H1 (cell line): ENCODE results near the gene CHST4. TPM values are rescaled to one million over a fixed set of nuclear protein-coding genes. Genes with fewer than 3 reads are reported as not detected.

ENCODE experiments used
- CTCF ChIA-PET: fragments of 300-600 bp; sonication (Branson Sonifier 250); formaldehyde crosslinking; loops from one replicate; lab custom pipeline; 2021; ENCODE audit not compliant: partially characterized antibody; lab: Charles Lee
- POLR2A ChIA-PET: fragments of 300-600 bp; sonication (Branson Sonifier 250); formaldehyde crosslinking; loops from one replicate; lab custom pipeline; 2021; ENCODE audit warnings: inconsistent platforms; ENCODE audit not compliant: partially characterized antibody; lab: Charles Lee
- DNase-seq, 2 experiments: peaks; one replicate each; pipeline versions ENCODE4 v3.0.0 to v3.0.0-alpha.2; 2010 to 2022; ENCODE audit warnings: low spot score in 2 of 2, low read depth in 1 of 2, mixed read lengths in 1 of 2
- FAIRE-seq: peaks from 2 replicates; lab custom pipeline; 2011; peaks lifted over from hg19 to GRCh38; lab: Jason Lieb, UNC
- H2AFZ ChIP-seq: 2 replicates; pipeline ENCODE4 v1.8.1; 2012; ENCODE audit warnings: low read length, inconsistent platforms
- H2AK5ac ChIP-seq: 2 replicates; pipeline ENCODE4 v1.6.1; 2013; ENCODE audit warnings: low read depth, low read length
- H2BK120ac ChIP-seq: replicated peaks from 2 replicates; pipeline ENCODE3; 2013; ENCODE audit warnings: low read depth, low read length, inconsistent platforms
- H2BK12ac ChIP-seq: 2 replicates; pipeline ENCODE4 v1.6.1; 2013; ENCODE audit warnings: low read depth, low read length
- H2BK15ac ChIP-seq: 2 replicates; pipeline ENCODE4 v1.6.1; 2013; ENCODE audit warnings: low read length
- H2BK20ac ChIP-seq: 2 replicates; pipeline ENCODE4 v1.6.1; 2013; ENCODE audit warnings: low read length
- H2BK5ac ChIP-seq: 2 replicates; pipeline ENCODE4 v1.6.1; 2013; ENCODE audit warnings: low read depth, low read length
- H3K14ac ChIP-seq: 2 replicates; pipeline ENCODE4 v1.6.1; 2013; ENCODE audit warnings: inconsistent platforms; ENCODE audit not compliant: insufficient read length
- H3K18ac ChIP-seq: 2 replicates; pipeline ENCODE4 v1.6.1; 2013; ENCODE audit warnings: low read length; ENCODE audit errors: extremely low read depth
- H3K23ac ChIP-seq: 2 replicates; pipeline ENCODE4 v1.6.1; 2013; ENCODE audit warnings: inconsistent platforms; ENCODE audit not compliant: insufficient read length
- H3K23me2 ChIP-seq: 2 replicates; pipeline ENCODE4 v1.6.1; 2013; ENCODE audit warnings: low read depth, low read length
- H3K27ac ChIP-seq: 2 replicates; pipeline ENCODE4 v1.6.1; 2011; ENCODE audit warnings: low read depth, low read length, inconsistent platforms
- H3K27me3 ChIP-seq, 4 experiments: replicated peaks in 1 of 4; 1 replicate in 1 of 4; 2 replicates in 3 of 4; pipeline versions ENCODE4 v1.6.1 to v1.8.1; 2011 to 2013; ENCODE audit warnings: low read length in 3 of 4, mild to moderate bottlenecking in 3 of 4, inconsistent platforms in 2 of 4, mixed read lengths in 2 of 4, moderate library complexity in 1 of 4; ENCODE audit not compliant: control insufficient read depth in 3 of 4, insufficient read depth in 3 of 4; ENCODE audit errors: extremely low read depth in 1 of 4
- H3K36me3 ChIP-seq, 4 experiments: 2 replicates each; pipeline versions ENCODE4 v1.6.1 to v1.8.1; 2011 to 2013; ENCODE audit warnings: mild to moderate bottlenecking in 4 of 4, low read length in 3 of 4, moderate library complexity in 2 of 4, control low read depth in 1 of 4, inconsistent platforms in 1 of 4; ENCODE audit not compliant: insufficient read depth in 4 of 4, control insufficient read depth in 2 of 4
- H3K4ac ChIP-seq: replicated peaks from 2 replicates; pipeline ENCODE3; 2013; ENCODE audit warnings: low read length, low read depth, mixed read lengths, inconsistent platforms; ENCODE audit not compliant: insufficient read length
- H3K4me1 ChIP-seq, 4 experiments: replicated peaks in 1 of 4; 1 replicate in 1 of 4; 2 replicates in 3 of 4; pipeline versions ENCODE4 v1.6.1 to v1.8.1; 2011 to 2013; ENCODE audit warnings: low read length in 3 of 4, inconsistent platforms in 2 of 4, mixed read lengths in 1 of 4; ENCODE audit not compliant: insufficient read depth in 4 of 4, control insufficient read depth in 3 of 4
- H3K4me2 ChIP-seq, 2 experiments: 2 replicates each; pipeline versions ENCODE4 v1.6.1 to v1.8.1; 2011 to 2013; ENCODE audit warnings: low read depth in 2 of 2, low read length in 2 of 2, control low read depth in 1 of 2, inconsistent platforms in 1 of 2, mild to moderate bottlenecking in 1 of 2; ENCODE audit not compliant: insufficient read depth in 1 of 2
- H3K4me3 ChIP-seq, 4 experiments: fragments of 200-600, 300-600 bp in 1 of 4; sonication (generic), shearing (Covaris generic), sonication (Bioruptor Twin) in 1 of 4; 2 replicates each; pipeline versions ENCODE4 v1.5.1 to v1.8.1; 2011 to 2016; ENCODE audit warnings: low read length in 4 of 4, low read depth in 3 of 4, control low read depth in 2 of 4, inconsistent platforms in 2 of 4, mild to moderate bottlenecking in 2 of 4, mixed read lengths in 1 of 4, moderate library complexity in 1 of 4; ENCODE audit not compliant: insufficient read depth in 2 of 4; ENCODE audit errors: extremely low read depth in 1 of 4
- H3K56ac ChIP-seq: replicated peaks from 2 replicates; pipeline ENCODE3; 2013; ENCODE audit warnings: low read depth, mild to moderate bottlenecking, mixed read lengths, low read length, inconsistent platforms; ENCODE audit not compliant: insufficient read length
- H3K79me1 ChIP-seq: 2 replicates; pipeline ENCODE4 v1.6.1; 2013; ENCODE audit warnings: low read depth, low read length, control low read depth
- H3K79me2 ChIP-seq, 2 experiments: 2 replicates each; pipeline versions ENCODE4 v1.6.1 to v1.8.1; 2012 to 2013; ENCODE audit warnings: low read length in 2 of 2, mild to moderate bottlenecking in 2 of 2, inconsistent platforms in 1 of 2; ENCODE audit not compliant: insufficient read depth in 2 of 2, control insufficient read depth in 1 of 2
- H3K9ac ChIP-seq, 4 experiments: replicated peaks in 1 of 4; 1 replicate in 1 of 4; 2 replicates in 3 of 4; pipeline versions ENCODE4 v1.6.1 to v1.8.1; 2011 to 2013; ENCODE audit warnings: low read depth in 3 of 4, low read length in 3 of 4, control low read depth in 2 of 4, mild to moderate bottlenecking in 2 of 4, moderate library complexity in 2 of 4, inconsistent platforms in 1 of 4; ENCODE audit errors: extremely low read depth in 1 of 4
- H3K9me3 ChIP-seq, 2 experiments: 2 replicates each; pipeline versions ENCODE4 v1.6.1 to v1.8.1; 2012 to 2013; ENCODE audit warnings: mild to moderate bottlenecking in 2 of 2, moderate library complexity in 2 of 2, control low read depth in 1 of 2, inconsistent platforms in 1 of 2, low read depth in 1 of 2, low read length in 1 of 2, mixed read lengths in 1 of 2; ENCODE audit not compliant: insufficient read depth in 2 of 2
- H4K20me1 ChIP-seq, 2 experiments: replicated peaks in 1 of 2; 2 replicates each; pipeline versions ENCODE3 to v1.8.1; 2011 to 2013; ENCODE audit warnings: inconsistent platforms in 2 of 2, low read length in 2 of 2, mild to moderate bottlenecking in 1 of 2; ENCODE audit not compliant: insufficient read depth in 2 of 2, control insufficient read depth in 1 of 2
- H4K5ac ChIP-seq: 2 replicates; pipeline ENCODE4 v1.6.1; 2013; ENCODE audit warnings: low read length, low read depth, mixed read lengths, inconsistent platforms; ENCODE audit not compliant: insufficient read length
- H4K8ac ChIP-seq: 2 replicates; pipeline ENCODE4 v1.8.0; 2013; ENCODE audit warnings: mild to moderate bottlenecking, moderate library complexity, low read length, inconsistent platforms; ENCODE audit not compliant: insufficient read depth; ENCODE audit errors: extremely low read depth
- H4K91ac ChIP-seq: replicated peaks from 2 replicates; pipeline ENCODE3; 2013; ENCODE audit warnings: low read length, mixed read lengths, inconsistent platforms; ENCODE audit not compliant: insufficient read length
- ATF2 ChIP-seq: IDR thresholded peaks from 2 replicates; pipeline ENCODE4 v1.6.1; 2012; ENCODE audit warnings: low read length, inconsistent platforms
- BRCA1 ChIP-seq: IDR thresholded peaks from 2 replicates; pipeline ENCODE4 v1.6.1; 2012; ENCODE audit warnings: low read depth, low read length, improper control_type of control experiment
- CREB1 ChIP-seq: IDR thresholded peaks from 2 replicates; pipeline ENCODE4 v1.6.1; 2012; ENCODE audit warnings: inconsistent platforms
- EZH2 ChIP-seq: fragments of 200-600 bp; sonication (generic); IDR thresholded peaks from 2 replicates; pipeline ENCODE4 v1.7.1; 2012; ENCODE audit warnings: low read depth, mild to moderate bottlenecking, moderate library complexity, low read length, inconsistent platforms; ENCODE audit not compliant: severe bottlenecking
- GTF2F1 ChIP-seq: IDR thresholded peaks from 2 replicates; pipeline ENCODE4 v1.6.1; 2012; ENCODE audit warnings: low read depth, low read length, improper control_type of control experiment, borderline replicate concordance
- JUND ChIP-seq: IDR thresholded peaks from 2 replicates; pipeline ENCODE4 v1.6.1; 2011; ENCODE audit warnings: mild to moderate bottlenecking, improper control_type of control experiment, low read length
- KDM5A ChIP-seq: fragments of 200-600 bp; IDR thresholded peaks from 2 replicates; pipeline ENCODE4 v1.7.1; 2012; ENCODE audit warnings: mild to moderate bottlenecking, low read length, inconsistent platforms, mixed read lengths
- POLR2AphosphoS5 ChIP-seq: IDR thresholded peaks from 2 replicates; pipeline ENCODE4 v1.6.1; 2011; ENCODE audit warnings: low read depth, low read length
- RAD21 ChIP-seq, 2 experiments: IDR thresholded peaks in 1 of 2; conservative IDR thresholded peaks in 1 of 2; 2 replicates each; pipeline ENCODE4 v1.6.1; 2011; ENCODE audit warnings: low read depth in 2 of 2, low read length in 2 of 2, improper control_type of control experiment in 1 of 2, inconsistent platforms in 1 of 2, mild to moderate bottlenecking in 1 of 2, moderate library complexity in 1 of 2
- RFX5 ChIP-seq: IDR thresholded peaks from 2 replicates; pipeline ENCODE4 v1.6.1; 2011; ENCODE audit warnings: low read depth, low read length, improper control_type of control experiment, borderline replicate concordance
- SIRT6 ChIP-seq: IDR thresholded peaks from one replicate; pipeline ENCODE4 v1.7.1; 2012; ENCODE audit warnings: low read length, inconsistent platforms
- WGBS, 2 experiments: shearing (Covaris generic) in 1 of 2; methylation state at CpG; one replicate each; pipeline versions ENCODE4 v1.1.6 to v1.1.7; 2013 to 2015; ENCODE audit warnings: low lambda C conversion rate in 2 of 2, mixed read lengths in 2 of 2, inconsistent platforms in 1 of 2, low coverage in 1 of 2, missing lambda C conversion rate in 1 of 2; ENCODE audit not compliant: insufficient replicate concordance in 2 of 2, insufficient coverage in 1 of 2, insufficient read length in 1 of 2; ENCODE audit errors: extremely low coverage in 1 of 2, missing lambda C conversion rate in 1 of 2; 5-methylcytosine and 5-hydroxymethylcytosine counted together
- polyA plus RNA-seq, 7 experiments: library from polyadenylated mRNA; depleted of rRNA in 3 of 7; stranded (reverse) in 5 of 7; unstranded in 2 of 7; fragments of >200 nt in 5 of 7; fragments of 200-250 nt in 2 of 7; gene quantifications; 1 replicate in 5 of 7; 2 replicates in 1 of 7; 4 replicates in 1 of 7; pipeline versions ENCODE4 v1.2.1 to v1.2.3, GENCODE V29; 2011 to 2013; ENCODE audit warnings: missing spikeins in 2 of 7, mixed read lengths in 2 of 7
- total RNA-seq: library from RNA; stranded (reverse); fragmentation: NEBNext Ultra II Directional; extraction: Animal tissue kit (Norgen Biotek cat#: 25700); gene quantifications from 2 replicates; pipeline ENCODE4 v1.2.1, GENCODE V29; 2021

CHST4 gene
- total and polyA plus RNA-seq, 2 of the 8 experiments (the other 6 are each of a cell fraction or from before 2014, with no cell fraction given) = 12.1 to 14.6 TPM

DNA sequence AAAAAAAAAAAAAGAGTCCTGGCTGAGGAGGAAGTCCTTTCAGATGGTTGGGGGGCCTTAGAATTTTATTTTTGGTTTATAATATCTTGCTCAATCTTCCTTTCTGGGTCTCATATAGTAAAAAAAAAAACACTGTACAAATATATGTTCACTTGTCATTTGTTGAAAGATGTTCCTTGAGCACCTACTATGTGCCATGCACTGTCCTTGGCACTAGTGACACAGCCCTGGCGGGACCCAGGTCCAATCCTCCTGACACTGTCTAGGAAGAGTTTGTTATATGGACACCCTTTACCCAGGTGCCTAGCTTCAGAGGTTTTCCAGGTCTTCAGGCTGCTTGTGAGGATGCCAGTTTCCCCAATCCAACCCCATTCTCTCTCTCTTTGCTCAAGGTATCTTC is 2.0 kb downstream of the CHST4 start:
- Histone ChIP-seq H3K56ac (no peak overlapping the region), H3K79me2 (0 out of 4 replicates have a peak, but pooled peaks cover 0 to 4% of the 10 kb centered on the region in 2 experiments), H3K23ac (no peak overlapping the region), H3K36me3 (peaks cover 0 to 2% (median 0%) of the 10 kb centered on the region in 4 experiments; a peak in 2 of 8 replicates), H3K27me3 (no peaks in the 10 kb centered on the region), H3K23me2 (peaks cover 10% of the 10 kb centered on the region; the same call in 1 of the 2 replicates), H3K4ac (no peak overlapping the region), H4K5ac (no peak overlapping the region), H3K4me3 (no peak overlapping the region), H3K14ac (no peak overlapping the region), H4K91ac (no peak overlapping the region), H3K27ac (no peak overlapping the region), H2BK15ac (no peak overlapping the region), H3K4me2 (no peak overlapping the region), H2AFZ (no peak overlapping the region), H3K9ac (no peak overlapping the region), H3K18ac (no peak overlapping the region), H2BK20ac (no peak overlapping the region), H3K79me1 (no peaks in the 10 kb centered on the region), H2BK5ac (no peak overlapping the region), H2BK120ac (no peak overlapping the region), H2AK5ac (no peak overlapping the region), H4K8ac (no peak overlapping the region), H4K20me1 (no peaks in the 10 kb centered on the region), H2BK12ac (no peak overlapping the region; the same call in 1 of the 2 replicates), H3K4me1 (peaks cover 0 to 18% (median 13%) of the 10 kb centered on the region in 4 experiments; a peak in 4 of 7 replicates), H3K9me3 (no peaks in the 10 kb centered on the region)
- CTCF ChIA-PET = interaction anchor here (0.9 to 4.3 kb wide), 3 partner anchors 10 to 27 kb away, joined by 3 to 51 read pairs (median 11); no protein-coding TSS in a partner anchor
- DNase-seq (no peak), FAIRE-seq (no peak)
- TF ChIP-seq BRCA1 = no peak
- TF ChIP-seq KDM5A = no peak
- no peak for TF ChIP-seq RFX5
- no peak for TF ChIP-seq JUND
- no peak for TF ChIP-seq CREB1
- no peak for TF ChIP-seq SIRT6
- TF ChIP-seq ATF2 = no peak
- no peak for TF ChIP-seq GTF2F1
- no peak for TF ChIP-seq POLR2AphosphoS5
- TF ChIP-seq RAD21 (IDR thresholded peaks at IDR 0.05 in 1 of 2, conservative IDR thresholded peaks at IDR 0.05 in 1 of 2; ENCODE audit: low read depth in 2 of 2, low read length in 2 of 2) = no peak
- TF ChIP-seq EZH2 = no peak
- WGBS, 2 experiments = 79% methylated on average over 1 of the region's 1 CpG; no CpG with 5 or more reads in 1 of the 2 experiments
- POLR2A ChIA-PET = interaction anchor here (1.6 kb wide), 1 partner anchor 36 kb away, joined by 3 read pairs; no protein-coding TSS in a partner anchor
